Activated T-cell treated with anti-CD3 and anti-CD28 coated beads for 24 hours (primary cell): ENCODE results near the gene RFX7.

Source experiments
- DNase-seq: peaks from one replicate; pipeline ENCODE4 v3.0.0-alpha.2; 2020; ENCODE audit warnings: low read depth

The RFX7 gene

GRCh38 chr15:56244038-56244810 lies 545 bp upstream of the RFX7 start:
- peak; percentile 11 for DNase-seq

GRCh38 chr15:56242576-56243162 lies 1.0 kb downstream of the RFX7 start:
- no peak for DNase-seq

- no peak for DNase-seq
Measured at GRCh38 chr15:56241374-56242105, 2.1 kb downstream of the RFX7 start.

- no peak for DNase-seq
Measured at GRCh38 chr15:56240390-56240789, 3.3 kb downstream of the RFX7 start.

- DNase-seq = no peak
Measured at GRCh38 chr15:56236197-56236596, 7.5 kb downstream of the RFX7 start.

GRCh38 chr15:56234804-56235203 lies 8.9 kb downstream of the RFX7 start:
- DNase-seq = no peak

GRCh38 chr15:56233549-56233948 lies 10.1 kb downstream of the RFX7 start:
- no peak for DNase-seq

GRCh38 chr15:56232058-56232457 lies 11.6 kb downstream of the RFX7 start:
- no peak for DNase-seq

- DNase-seq = no peak
Measured at GRCh38 chr15:56228854-56229253, 14.8 kb downstream of the RFX7 start.

GRCh38 chr15:56228352-56228751 lies 15.3 kb downstream of the RFX7 start:
- no peak for DNase-seq

GRCh38 chr15:56227780-56228179 lies 15.9 kb downstream of the RFX7 start:
- no peak for DNase-seq

GRCh38 chr15:56227306-56227705 lies 16.4 kb downstream of the RFX7 start:
- DNase-seq = no peak

- no peak for DNase-seq
Measured at GRCh38 chr15:56225520-56225919, 18.2 kb downstream of the RFX7 start.

- DNase-seq = no peak
Measured at GRCh38 chr15:56222302-56222701, 21.4 kb downstream of the RFX7 start.

GRCh38 chr15:56217341-56217740 lies 26.3 kb downstream of the RFX7 start:
- DNase-seq = no peak

- DNase-seq = no peak
Measured at GRCh38 chr15:56215769-56216168, 27.9 kb downstream of the RFX7 start.

GRCh38 chr15:56211960-56212550 lies 31.6 kb downstream of the RFX7 start:
- DNase-seq = no peak

GRCh38 chr15:56211064-56211463 lies 32.6 kb downstream of the RFX7 start:
- DNase-seq = no peak

GRCh38 chr15:56208641-56209155 lies 35.0 kb downstream of the RFX7 start:
- no peak for DNase-seq

GRCh38 chr15:56208185-56208584 lies 35.5 kb downstream of the RFX7 start:
- no peak for DNase-seq

GRCh38 chr15:56207711-56208110 lies 36.0 kb downstream of the RFX7 start:
- DNase-seq = no peak

GRCh38 chr15:56207092-56207491 lies 36.6 kb downstream of the RFX7 start:
- DNase-seq = no peak
